Small intestine (tissue), 7 donors: ENCODE measurements around the gene DENND5A. TPM values are rescaled to one million over a fixed set of nuclear protein-coding genes. Genes with fewer than 3 reads are reported as not detected.

Experiments
- DNase-seq, 2 donors: peaks; one replicate each; pipeline versions ENCODE4 v3.0.0 to v3.0.0-alpha.2; 2013
- FAIRE-seq: peaks from 2 replicates; lab custom pipeline; 2012; peaks lifted over from hg19 to GRCh38; lab: Jason Lieb, UNC
- H3K27ac ChIP-seq, 3 donors: one replicate each; pipeline ENCODE4 v1.5.1; 2013; ENCODE audit warnings: low read length in 2 of 3, mild to moderate bottlenecking in 2 of 3, control low read depth in 1 of 3, inconsistent platforms in 1 of 3, low read depth in 1 of 3, moderate library complexity in 1 of 3
- H3K27me3 ChIP-seq, 3 donors: one replicate each; pipeline ENCODE4 v1.6.1; 2013; ENCODE audit warnings: low read length in 3 of 3, inconsistent platforms in 1 of 3; ENCODE audit not compliant: control insufficient read depth in 3 of 3, insufficient read depth in 3 of 3
- H3K36me3 ChIP-seq, 3 donors: one replicate each; pipeline ENCODE4 v1.6.1; 2013; ENCODE audit warnings: low read length in 3 of 3, inconsistent platforms in 1 of 3, low read depth in 1 of 3, mild to moderate bottlenecking in 1 of 3, moderate library complexity in 1 of 3; ENCODE audit not compliant: control insufficient read depth in 3 of 3, insufficient read depth in 2 of 3
- H3K4me1 ChIP-seq, 3 donors: one replicate each; pipeline ENCODE4 v1.6.1; 2013; ENCODE audit warnings: low read length in 2 of 3, inconsistent platforms in 1 of 3, low read depth in 1 of 3, mild to moderate bottlenecking in 1 of 3, moderate library complexity in 1 of 3; ENCODE audit not compliant: control insufficient read depth in 3 of 3, insufficient read depth in 2 of 3
- H3K4me3 ChIP-seq, 3 donors: one replicate each; pipeline ENCODE4 v1.5.1; 2013; ENCODE audit warnings: low read length in 3 of 3, control low read depth in 1 of 3, inconsistent platforms in 1 of 3, low read depth in 1 of 3, mild to moderate bottlenecking in 1 of 3, moderate library complexity in 1 of 3
- H3K9me3 ChIP-seq, 2 donors: one replicate each; pipeline ENCODE4 v1.6.1; 2013; ENCODE audit warnings: low read depth in 1 of 2, low read length in 1 of 2; ENCODE audit not compliant: control insufficient read depth in 2 of 2, insufficient read depth in 1 of 2
- WGBS, 3 donors: extraction: QIAGEN DNeasy Blood & Tissue Kit; methylation state at CpG; one replicate each; pipeline ENCODE4 v1.1.7; 2013; 5-methylcytosine and 5-hydroxymethylcytosine counted together
- polyA plus RNA-seq, 4 donors: library from polyadenylated mRNA; stranded (reverse) in 3 of 4; unstranded in 1 of 4; fragments of 200-250 nt in 3 of 4; fragments of 120-200 nt in 1 of 4; gene quantifications; one replicate each; pipeline versions ENCODE4 v1.2.1 to v1.2.3, GENCODE V29; 2013
- donor health status: healthy with polysubstance abuse.
- donor health status: control.
- donor health status: control.
- donor health status: Bipolar disorder and iron deficiency.
- donor health status: healthy.

DENND5A gene
- polyA plus RNA-seq, 4 donors, result 0.89 to 17.7 (median 11.0) TPM

GRCh38 chr11:9151631-9152030 lies 113.5 kb downstream of the DENND5A start:
- Histone ChIP-seq H3K36me3 (peaks cover 0 to 14% (median 6%) of the 10 kb centered on the region in 3 donors), H3K4me1 (no peaks in the 10 kb centered on the region), H3K27ac (no peak overlapping the region), H3K27me3 (no peaks in the 10 kb centered on the region), H3K9me3 (no peaks in the 10 kb centered on the region), H3K4me3 (no peak overlapping the region)
- 65 to 75% (median 73%) methylated on average over 2 of the region's 2 CpGs for WGBS, 3 donors
- FAIRE-seq (no peak), DNase-seq (no peak)

GRCh38 chr11:9150926-9151325 lies 114.2 kb downstream of the DENND5A start:
- no peak for FAIRE-seq
- WGBS, 3 donors, result 87 to 97% (median 93%) methylated on average over 1 of the region's 1 CpG

DNA sequence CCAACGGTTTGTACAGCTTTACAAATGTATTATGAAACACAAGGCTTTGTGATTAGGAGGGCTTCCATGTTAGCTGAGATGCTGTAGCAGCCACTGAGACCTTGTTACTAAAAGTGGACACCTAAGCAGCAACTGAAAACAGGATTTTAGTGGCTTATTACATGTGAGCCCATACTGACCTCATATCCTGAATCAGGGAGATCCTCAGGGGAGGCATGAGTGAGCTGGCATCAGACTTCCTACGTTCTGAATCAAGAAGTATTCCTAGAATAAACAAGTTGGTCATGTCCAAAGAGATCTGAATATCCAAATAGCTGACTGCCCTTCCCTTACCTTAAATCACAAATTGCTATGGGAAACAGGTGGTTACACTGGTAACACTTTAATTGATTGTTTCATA lies 114.6 kb downstream of the DENND5A start:
- DNase-seq (no peak), FAIRE-seq (no peak)
- 61 to 81% (median 76%) methylated on average over 2 of the region's 2 CpGs for WGBS, 3 donors
- H3K9me3 ChIP-seq, result no peaks in the 10 kb centered on the region
- H3K27ac ChIP-seq, result no peak overlapping the region
- H3K4me3 ChIP-seq, result no peak overlapping the region
- H3K36me3 ChIP-seq, result peaks cover 0 to 18% (median 6%) of the 10 kb centered on the region in 3 donors
- H3K27me3 ChIP-seq, result no peaks in the 10 kb centered on the region
- no peaks in the 10 kb centered on the region for H3K4me1 ChIP-seq

More at GRCh38 chr11:9150926-9151325, 114.2 kb downstream of the DENND5A start:
- Histone ChIP-seq H3K36me3 (peaks cover 0 to 15% (median 6%) of the 10 kb centered on the region in 3 donors), H3K27ac (no peak overlapping the region), H3K4me3 (no peak overlapping the region), H3K4me1 (no peaks in the 10 kb centered on the region), H3K27me3 (no peaks in the 10 kb centered on the region), H3K9me3 (no peaks in the 10 kb centered on the region)
- DNase-seq, result no peak

DNA sequence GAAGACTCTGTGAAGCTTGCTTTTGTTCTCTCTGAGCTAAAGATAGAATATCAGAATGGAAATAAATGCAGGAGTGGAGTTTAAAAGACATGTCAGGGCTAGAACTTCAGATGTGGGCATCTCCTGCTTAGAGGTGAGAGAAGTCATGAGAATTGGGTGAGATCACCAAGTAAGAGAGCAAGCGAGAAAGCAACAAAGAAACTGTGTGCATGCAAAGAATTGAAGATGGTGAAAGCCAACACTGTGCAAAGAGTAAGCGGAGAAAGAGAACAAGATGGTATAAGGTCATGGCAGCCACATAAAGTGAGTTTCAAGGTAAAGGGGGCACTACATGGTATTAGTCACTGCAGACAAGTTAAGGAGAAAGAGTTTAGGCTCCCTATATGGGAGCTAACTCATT lies 116.4 kb downstream of the DENND5A start:
- no peaks in the 10 kb centered on the region for H3K27me3 ChIP-seq
- H3K27ac ChIP-seq, result no peak overlapping the region
- peaks cover 0 to 34% (median 6%) of the 10 kb centered on the region in 3 donors for H3K36me3 ChIP-seq
- DNase-seq (no peak), FAIRE-seq (no peak)
- H3K4me3 ChIP-seq, result no peak overlapping the region
- H3K4me1 ChIP-seq, result no peaks in the 10 kb centered on the region
- 95 to 100% (median 96%) methylated on average over 2 of the region's 2 CpGs for WGBS, 3 donors
- H3K9me3 ChIP-seq, result no peaks in the 10 kb centered on the region

- 97 to 100% (median 98%) methylated on average over 2 of the region's 2 CpGs for WGBS, 3 donors
- Histone ChIP-seq H3K4me3 (no peak overlapping the region), H3K9me3 (no peaks in the 10 kb centered on the region), H3K27me3 (no peaks in the 10 kb centered on the region), H3K36me3 (peaks cover 0 to 40% (median 6%) of the 10 kb centered on the region in 3 donors), H3K4me1 (no peaks in the 10 kb centered on the region), H3K27ac (no peak overlapping the region)
- DNase-seq (no peak), FAIRE-seq (no peak)
Measured at GRCh38 chr11:9148035-9148434, 117.1 kb downstream of the DENND5A start.

GRCh38 chr11:9146477-9146876 lies 118.7 kb downstream of the DENND5A start:
- 89 to 93% (median 93%) methylated on average over 2 of the region's 2 CpGs for WGBS, 3 donors
- no peak for DNase-seq
- H3K9me3 ChIP-seq, result no peaks in the 10 kb centered on the region
- H3K27me3 ChIP-seq, result no peaks in the 10 kb centered on the region
- no peak overlapping the region for H3K4me3 ChIP-seq
- H3K27ac ChIP-seq, result no peak overlapping the region
- no peaks in the 10 kb centered on the region for H3K4me1 ChIP-seq
- H3K36me3 ChIP-seq, result peaks cover 0 to 48% (median 2%) of the 10 kb centered on the region in 3 donors
- FAIRE-seq, result no peak

GRCh38 chr11:9145283-9145682 lies 119.9 kb downstream of the DENND5A start:
- Histone ChIP-seq H3K36me3 (peaks cover 0 to 51% (median 0%) of the 10 kb centered on the region in 3 donors), H3K27me3 (no peaks in the 10 kb centered on the region), H3K9me3 (no peaks in the 10 kb centered on the region), H3K4me3 (no peak overlapping the region), H3K27ac (no peak overlapping the region), H3K4me1 (no peaks in the 10 kb centered on the region)
- 90 to 96% (median 91%) methylated on average over 2 of the region's 2 CpGs for WGBS, 3 donors
- no peak for FAIRE-seq
- no peak for DNase-seq

GRCh38 chr11:9144828-9145227 lies 120.3 kb downstream of the DENND5A start:
- Histone ChIP-seq H3K9me3 (no peaks in the 10 kb centered on the region), H3K27me3 (no peaks in the 10 kb centered on the region), H3K4me3 (no peak overlapping the region), H3K4me1 (no peaks in the 10 kb centered on the region), H3K27ac (no peak overlapping the region), H3K36me3 (peaks cover 0 to 51% (median 0%) of the 10 kb centered on the region in 3 donors)
- WGBS, 3 donors, result 93 to 98% (median 95%) methylated on average over 2 of the region's 2 CpGs
- DNase-seq, result no peak
- no peak for FAIRE-seq

- Histone ChIP-seq H3K4me1 (no peaks in the 10 kb centered on the region), H3K36me3 (peaks cover 0 to 59% (median 0%) of the 10 kb centered on the region in 3 donors), H3K9me3 (no peaks in the 10 kb centered on the region), H3K4me3 (no peak overlapping the region), H3K27ac (no peak overlapping the region), H3K27me3 (no peaks in the 10 kb centered on the region)
- no peak for DNase-seq
- 88 to 100% (median 100%) methylated on average over 1 of the region's 1 CpG for WGBS, 3 donors
- FAIRE-seq, result no peak
Measured at GRCh38 chr11:9143721-9144120, 121.4 kb downstream of the DENND5A start.
